ENCODE results near the gene CFAP73.

DNA sequence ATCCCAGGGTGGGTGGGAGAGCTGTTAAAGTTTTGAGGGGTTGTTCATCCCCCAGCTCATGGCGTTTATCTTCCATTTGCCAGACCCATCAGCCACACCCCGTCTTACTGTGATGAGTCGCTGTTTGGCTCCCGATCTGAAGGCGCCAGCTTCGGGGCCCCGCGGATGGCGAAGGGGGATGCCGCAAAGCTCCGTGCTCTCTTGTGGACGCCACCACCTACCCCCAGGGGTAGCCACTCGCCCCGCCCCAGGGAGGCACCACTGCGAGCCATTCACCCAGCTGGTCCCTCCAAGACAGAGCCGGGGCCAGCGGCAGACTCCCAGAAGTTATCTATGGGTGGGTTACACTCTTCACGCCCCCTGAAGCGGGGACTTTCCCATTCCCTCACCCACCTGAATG lies 41.7 kb downstream of the CFAP73 start:
- TF ChIP-seq, protein P1, sequence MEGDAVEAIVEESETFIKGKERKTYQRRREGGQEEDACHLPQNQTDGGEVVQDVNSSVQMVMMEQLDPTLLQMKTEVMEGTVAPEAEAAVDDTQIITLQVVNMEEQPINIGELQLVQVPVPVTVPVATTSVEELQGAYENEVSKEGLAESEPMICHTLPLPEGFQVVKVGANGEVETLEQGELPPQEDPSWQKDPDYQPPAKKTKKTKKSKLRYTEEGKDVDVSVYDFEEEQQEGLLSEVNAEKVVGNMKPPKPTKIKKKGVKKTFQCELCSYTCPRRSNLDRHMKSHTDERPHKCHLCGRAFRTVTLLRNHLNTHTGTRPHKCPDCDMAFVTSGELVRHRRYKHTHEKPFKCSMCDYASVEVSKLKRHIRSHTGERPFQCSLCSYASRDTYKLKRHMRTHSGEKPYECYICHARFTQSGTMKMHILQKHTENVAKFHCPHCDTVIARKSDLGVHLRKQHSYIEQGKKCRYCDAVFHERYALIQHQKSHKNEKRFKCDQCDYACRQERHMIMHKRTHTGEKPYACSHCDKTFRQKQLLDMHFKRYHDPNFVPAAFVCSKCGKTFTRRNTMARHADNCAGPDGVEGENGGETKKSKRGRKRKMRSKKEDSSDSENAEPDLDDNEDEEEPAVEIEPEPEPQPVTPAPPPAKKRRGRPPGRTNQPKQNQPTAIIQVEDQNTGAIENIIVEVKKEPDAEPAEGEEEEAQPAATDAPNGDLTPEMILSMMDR (conservative IDR thresholded peaks at IDR 0.05), result no peak
- TF ChIP-seq ZFX (IDR thresholded peaks at IDR 0.05), result no peak
